ENCODE results near the gene BAK1.
A peak's percentile ranks its signal among the peaks of the same experiment; 100 is the strongest.

BAK1 gene

GRCh38 chr6:33604941-33605854 is 25.1 kb upstream of the BAK1 start:
- no peak for TF ChIP-seq CTCF (IDR thresholded peaks at IDR 0.05; ENCODE audit: poor library complexity, severe bottlenecking)
- DNase-seq (ENCODE audit: low spot score) (no peak), ATAC-seq (ENCODE audit: low read depth) (no peak)
- Histone ChIP-seq H3K27ac (ENCODE audit: poor library complexity, severe bottlenecking) (no peak overlapping the region), H3K9me3 (ENCODE audit: severe bottlenecking) (no peaks in the 10 kb centered on the region), H3K27me3 (ENCODE audit: insufficient read depth, poor library complexity, severe bottlenecking) (no peaks in the 10 kb centered on the region), H3K4me1 (ENCODE audit: insufficient read depth, poor library complexity, severe bottlenecking) (peaks cover 11% of the 10 kb centered on the region), H3K36me3 (ENCODE audit: low read depth) (no peaks in the 10 kb centered on the region), H3K4me3 (ENCODE audit: severe bottlenecking) (no peak overlapping the region)

- H3K27me3 ChIP-seq (ENCODE audit: insufficient read depth, poor library complexity, severe bottlenecking), result no peaks in the 10 kb centered on the region
- no peak for DNase-seq (ENCODE audit: low spot score)
- H3K4me1 ChIP-seq (ENCODE audit: insufficient read depth, poor library complexity, severe bottlenecking), result peaks cover 7% of the 10 kb centered on the region
- H3K9me3 ChIP-seq (ENCODE audit: severe bottlenecking), result no peaks in the 10 kb centered on the region
- no peak for ATAC-seq (ENCODE audit: low read depth)
- no peak overlapping the region for H3K4me3 ChIP-seq (ENCODE audit: severe bottlenecking)
- no peak for TF ChIP-seq CTCF (IDR thresholded peaks at IDR 0.05; ENCODE audit: poor library complexity, severe bottlenecking)
- no peaks in the 10 kb centered on the region for H3K36me3 ChIP-seq (ENCODE audit: low read depth)
- H3K27ac ChIP-seq (ENCODE audit: poor library complexity, severe bottlenecking), result no peak overlapping the region
Observed at GRCh38 chr6:33602180-33602579, 22.1 kb upstream of the BAK1 start.

GRCh38 chr6:33600761-33601160 is 20.7 kb upstream of the BAK1 start:
- no peaks in the 10 kb centered on the region for H3K27me3 ChIP-seq (ENCODE audit: insufficient read depth, poor library complexity, severe bottlenecking)
- no peaks in the 10 kb centered on the region for H3K9me3 ChIP-seq (ENCODE audit: severe bottlenecking)
- peaks cover 12% of the 10 kb centered on the region for H3K4me1 ChIP-seq (ENCODE audit: insufficient read depth, poor library complexity, severe bottlenecking)
- ATAC-seq (ENCODE audit: low read depth) (no peak), DNase-seq (ENCODE audit: low spot score) (no peak)
- H3K27ac ChIP-seq (ENCODE audit: poor library complexity, severe bottlenecking), result peak overlapping the region; percentile 64
- no peaks in the 10 kb centered on the region for H3K36me3 ChIP-seq (ENCODE audit: low read depth)
- no peak for TF ChIP-seq CTCF (IDR thresholded peaks at IDR 0.05; ENCODE audit: poor library complexity, severe bottlenecking)
- H3K4me3 ChIP-seq (ENCODE audit: severe bottlenecking), result no peak overlapping the region

GRCh38 chr6:33599413-33599938 is 19.4 kb upstream of the BAK1 start:
- Histone ChIP-seq H3K27me3 (ENCODE audit: insufficient read depth, poor library complexity, severe bottlenecking) (no peaks in the 10 kb centered on the region), H3K27ac (ENCODE audit: poor library complexity, severe bottlenecking) (peak overlapping the region; percentile 64), H3K4me1 (ENCODE audit: insufficient read depth, poor library complexity, severe bottlenecking) (peaks cover 12% of the 10 kb centered on the region), H3K4me3 (ENCODE audit: severe bottlenecking) (no peak overlapping the region), H3K9me3 (ENCODE audit: severe bottlenecking) (no peaks in the 10 kb centered on the region), H3K36me3 (ENCODE audit: low read depth) (no peaks in the 10 kb centered on the region)
- no peak for DNase-seq (ENCODE audit: low spot score)
- no peak for TF ChIP-seq CTCF (IDR thresholded peaks at IDR 0.05; ENCODE audit: poor library complexity, severe bottlenecking)
- ATAC-seq (ENCODE audit: low read depth), result peak; percentile 74
